ENCODE data around the gene KRT39. TPM values are rescaled to one million over a fixed set of nuclear protein-coding genes. Genes with fewer than 3 reads are reported as not detected.
A peak's percentile ranks its signal among the peaks of the same experiment; 100 is the strongest.

KRT39 gene
- total and polyA plus RNA-seq, 2 of the 13 experiments (the other 11 are each of a cell fraction or from before 2014, with no cell fraction given), result 0.07 to 1.2 TPM

DNA sequence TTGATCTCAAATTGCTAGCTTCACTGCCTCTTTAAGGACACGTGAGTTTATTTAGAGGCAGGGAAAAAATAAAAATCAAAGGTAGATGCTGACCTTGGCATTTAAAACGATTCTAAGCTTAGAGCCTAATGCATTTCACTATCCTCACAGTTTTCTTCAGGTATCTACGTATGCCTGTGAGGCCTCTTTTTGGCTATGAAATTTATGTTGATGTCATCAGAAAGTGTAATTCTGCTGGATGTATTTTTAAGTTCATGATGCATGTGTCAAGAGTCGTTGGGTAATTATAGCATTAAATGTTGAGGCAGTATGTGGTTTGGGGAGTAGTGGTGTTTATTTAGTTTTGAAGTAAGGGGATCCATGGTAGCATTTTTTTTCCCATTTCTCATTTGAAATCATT is 37.2 kb upstream of the KRT39 start:
- no peaks in the 10 kb centered on the region for H3K27me3 ChIP-seq (ENCODE audit: control insufficient read depth in 1 of 2, insufficient read depth in 2 of 2, low read length in 2 of 2)
- no peaks in the 10 kb centered on the region for H3K79me2 ChIP-seq (ENCODE audit: insufficient read depth, low read length)
- no peaks in the 10 kb centered on the region for H4K20me1 ChIP-seq (ENCODE audit: insufficient read depth, low read length)
- no TSS peak for BruUV-seq (replicated peaks)
- 61% methylated on average over 4 of the region's 4 CpGs for WGBS (ENCODE audit: low lambda C conversion rate)
- no peak overlapping the region for H3K4me3 ChIP-seq (replicated peaks in 1 of 3; ENCODE audit: insufficient read depth in 1 of 3, low read depth in 2 of 3, low read length in 3 of 3)
- intact Hi-C loops (cut with micrococcal nuclease; ENCODE audit: unreplicated experiment) (no loop called here), in situ Hi-C loops (cut with HindIII; ENCODE audit: extremely low pct_ligation_motif_present, low pct_unique_long_range_greater_than_20kb) (loop anchor here (5.0 kb wide), 2 partner anchors 42 to 92 kb away; no protein-coding TSS in a partner anchor)
- no peak for FAIRE-seq
- H3K36me3 ChIP-seq (replicated peaks in 1 of 2; ENCODE audit: control insufficient read depth in 1 of 2, insufficient read depth in 2 of 2, low read length in 2 of 2), result no peaks in the 10 kb centered on the region
- CTCF ChIA-PET (ENCODE audit: low intra/inter-chr PET ratio, low total read pairs), result no interaction called here
- no peak overlapping the region for H3K4me2 ChIP-seq (ENCODE audit: low read depth, low read length)
- H3K27ac ChIP-seq (ENCODE audit: extremely low read length, insufficient read depth, low read length), result no peak overlapping the region
- peaks cover 63% of the 10 kb centered on the region for H3K4me1 ChIP-seq (ENCODE audit: insufficient read depth, low read length)
- no peak overlapping the region for H3K9ac ChIP-seq (ENCODE audit: insufficient read depth, low read depth, low read length)
- POLR2A ChIA-PET, result no interaction called here
- no peak overlapping the region for H2AFZ ChIP-seq (ENCODE audit: low read length)
- DNase-seq (ENCODE audit: low spot score), result no peak
- ATAC-seq, result no peak
- TF ChIP-seq MAFF (IDR thresholded peaks at IDR 0.05; ENCODE audit: low read depth, low read length), result peak; percentile 87
- TF ChIP-seq FOXO1 (CRISPR knock-in tag; IDR thresholded peaks at IDR 0.05), result no peak
- no peak for TF ChIP-seq ZNF790 (CRISPR knock-in tag; IDR thresholded peaks at IDR 0.05; ENCODE audit: borderline replicate concordance)
- TF ChIP-seq MAFK (conservative IDR thresholded peaks at IDR 0.05 in 1 of 2, IDR thresholded peaks at IDR 0.05 in 1 of 2; ENCODE audit: low read length in 2 of 2), result peak; percentile 89 to 94
- no peak for TF ChIP-seq SNRNP70 (IDR thresholded peaks at IDR 0.05; ENCODE audit: low read depth, low read length)
- H3K9me3 ChIP-seq (ENCODE audit: low read length), result no peaks in the 10 kb centered on the region

- Histone ChIP-seq H3K36me3 (replicated peaks in 1 of 2; ENCODE audit: control insufficient read depth in 1 of 2, insufficient read depth in 2 of 2, low read length in 2 of 2) (no peaks in the 10 kb centered on the region), H3K27ac (ENCODE audit: extremely low read length, insufficient read depth, low read length) (peak overlapping the region; percentile 52), H3K9ac (ENCODE audit: insufficient read depth, low read depth, low read length) (no peak overlapping the region), H4K20me1 (ENCODE audit: insufficient read depth, low read length) (no peaks in the 10 kb centered on the region), H3K4me1 (ENCODE audit: insufficient read depth, low read length) (peaks cover 52% of the 10 kb centered on the region), H3K4me2 (ENCODE audit: low read depth, low read length) (peak overlapping the region; percentile 25), H3K9me3 (ENCODE audit: low read length) (no peaks in the 10 kb centered on the region), H2AFZ (ENCODE audit: low read length) (no peak overlapping the region), H3K79me2 (ENCODE audit: insufficient read depth, low read length) (no peaks in the 10 kb centered on the region), H3K27me3 (ENCODE audit: control insufficient read depth in 1 of 2, insufficient read depth in 2 of 2, low read length in 2 of 2) (no peaks in the 10 kb centered on the region), H3K4me3 (replicated peaks in 1 of 3; ENCODE audit: insufficient read depth in 1 of 3, low read depth in 2 of 3, low read length in 3 of 3) (no peak overlapping the region)
- ChIA-PET CTCF (ENCODE audit: low intra/inter-chr PET ratio, low total read pairs) (no interaction called here), POLR2A (no interaction called here)
- FAIRE-seq (no peak), ATAC-seq (peak; percentile 64), DNase-seq (ENCODE audit: low spot score) (peak; percentile 79)
- in situ Hi-C loops (cut with HindIII; ENCODE audit: extremely low pct_ligation_motif_present, low pct_unique_long_range_greater_than_20kb) (loop anchor here (5.0 kb wide), 2 partner anchors 41 to 91 kb away; no protein-coding TSS in a partner anchor), intact Hi-C loops (cut with micrococcal nuclease; ENCODE audit: unreplicated experiment) (no loop called here)
- no TSS peak for BruUV-seq (replicated peaks)
- 3% methylated on average over 5 of the region's 5 CpGs for WGBS (ENCODE audit: low lambda C conversion rate)
- no peak for TF ChIP-seq ZNF274 (CRISPR knock-in tag; IDR thresholded peaks at IDR 0.05)
- peak; percentile 76 for TF ChIP-seq RXRB (CRISPR knock-in tag; IDR thresholded peaks at IDR 0.05; ENCODE audit: borderline replicate concordance)
- TF ChIP-seq RARA (CRISPR knock-in tag; IDR thresholded peaks at IDR 0.05), result peak; percentile 78
- TF ChIP-seq, protein P1, sequence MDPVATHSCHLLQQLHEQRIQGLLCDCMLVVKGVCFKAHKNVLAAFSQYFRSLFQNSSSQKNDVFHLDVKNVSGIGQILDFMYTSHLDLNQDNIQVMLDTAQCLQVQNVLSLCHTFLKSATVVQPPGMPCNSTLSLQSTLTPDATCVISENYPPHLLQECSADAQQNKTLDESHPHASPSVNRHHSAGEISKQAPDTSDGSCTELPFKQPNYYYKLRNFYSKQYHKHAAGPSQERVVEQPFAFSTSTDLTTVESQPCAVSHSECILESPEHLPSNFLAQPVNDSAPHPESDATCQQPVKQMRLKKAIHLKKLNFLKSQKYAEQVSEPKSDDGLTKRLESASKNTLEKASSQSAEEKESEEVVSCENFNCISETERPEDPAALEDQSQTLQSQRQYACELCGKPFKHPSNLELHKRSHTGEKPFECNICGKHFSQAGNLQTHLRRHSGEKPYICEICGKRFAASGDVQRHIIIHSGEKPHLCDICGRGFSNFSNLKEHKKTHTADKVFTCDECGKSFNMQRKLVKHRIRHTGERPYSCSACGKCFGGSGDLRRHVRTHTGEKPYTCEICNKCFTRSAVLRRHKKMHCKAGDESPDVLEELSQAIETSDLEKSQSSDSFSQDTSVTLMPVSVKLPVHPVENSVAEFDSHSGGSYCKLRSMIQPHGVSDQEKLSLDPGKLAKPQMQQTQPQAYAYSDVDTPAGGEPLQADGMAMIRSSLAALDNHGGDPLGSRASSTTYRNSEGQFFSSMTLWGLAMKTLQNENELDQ (CRISPR knock-in tag; IDR thresholded peaks at IDR 0.05; ENCODE audit: borderline replicate concordance), result no peak
- no peak for TF ChIP-seq CCAR2 (optimal IDR thresholded peaks at IDR 0.05; ENCODE audit: low read depth, low read length)
- 0 out of 2 replicates have a peak, but pooled peaks have one; percentile 12 for TF ChIP-seq PPARG (CRISPR knock-in tag; conservative IDR thresholded peaks at IDR 0.05)
- no peak for TF ChIP-seq SCMH1 (CRISPR knock-in tag; IDR thresholded peaks at IDR 0.05; ENCODE audit: borderline replicate concordance)
Measured at GRCh38 chr17:41002814-41003213, 36.1 kb upstream of the KRT39 start.

All from HepG2 (cell line).